Activated T-cell treated with anti-CD3 and anti-CD28 coated beads for 4 hours (primary cell): Measurements from ENCODE around the gene MATCAP1.

ENCODE experiments used
- DNase-seq: peaks from one replicate; pipeline ENCODE4 v3.0.0-alpha.2; 2020

MATCAP1 gene

GRCh38 chr16:67183627-67184452 is at the start of gene MATCAP1:
MATCAP1 (minus strand) TSS chr16:67183963; CDS start chr16:67180610, 3,353 bp downstream.
- peak; percentile 89 for DNase-seq

- no peak for DNase-seq
These were observed 47.3 kb upstream of the MATCAP1 start for GRCh38 chr16:67230809-67231660.

DNA sequence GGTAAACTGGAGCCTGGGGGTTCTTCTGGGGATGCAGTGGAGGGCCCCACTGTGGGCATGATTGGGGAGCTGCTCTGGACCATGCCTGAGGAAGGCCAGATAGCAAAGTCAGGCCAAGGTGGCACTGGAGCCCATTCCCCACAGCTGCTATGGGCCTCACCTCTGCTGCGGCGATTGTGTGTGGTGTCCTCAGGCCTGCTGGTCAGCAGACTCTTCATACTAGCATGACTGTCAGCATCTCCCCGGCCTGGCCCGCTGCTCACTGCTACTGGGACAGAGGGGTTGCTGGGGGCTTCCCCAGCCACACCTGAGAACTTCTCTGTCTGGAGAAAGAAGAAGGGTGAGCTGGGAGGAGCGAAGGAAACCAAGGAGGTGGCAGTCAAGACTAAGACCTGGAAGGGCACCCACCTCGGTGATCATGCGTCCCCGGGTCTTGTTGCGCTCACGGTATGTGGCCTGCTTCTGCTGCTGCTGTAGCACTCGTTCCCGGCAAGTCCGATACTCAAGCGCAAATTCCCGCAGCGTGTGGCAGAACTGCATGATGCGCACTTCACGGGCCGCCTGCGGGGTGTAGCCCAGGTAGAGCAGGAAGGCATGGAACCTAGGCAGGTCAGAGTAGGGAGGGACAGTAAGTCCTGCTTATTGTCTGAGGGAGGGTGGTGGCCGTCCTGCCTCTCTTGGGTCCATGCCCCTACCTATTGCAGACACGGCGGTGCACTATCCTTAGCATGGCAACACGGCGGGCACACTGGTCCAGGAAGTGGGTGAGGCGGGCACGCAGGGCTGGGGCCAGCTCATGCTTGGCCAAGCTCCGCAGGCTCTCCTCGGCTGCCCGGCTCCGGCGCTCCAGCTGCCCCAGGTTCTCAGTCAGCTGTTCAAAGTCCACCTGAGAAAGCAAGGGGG is 46.4 kb upstream of the MATCAP1 start:
- no peak for DNase-seq

- DNase-seq = no peak
These were observed 45.1 kb upstream of the MATCAP1 start for GRCh38 chr16:67228905-67229304.

DNA sequence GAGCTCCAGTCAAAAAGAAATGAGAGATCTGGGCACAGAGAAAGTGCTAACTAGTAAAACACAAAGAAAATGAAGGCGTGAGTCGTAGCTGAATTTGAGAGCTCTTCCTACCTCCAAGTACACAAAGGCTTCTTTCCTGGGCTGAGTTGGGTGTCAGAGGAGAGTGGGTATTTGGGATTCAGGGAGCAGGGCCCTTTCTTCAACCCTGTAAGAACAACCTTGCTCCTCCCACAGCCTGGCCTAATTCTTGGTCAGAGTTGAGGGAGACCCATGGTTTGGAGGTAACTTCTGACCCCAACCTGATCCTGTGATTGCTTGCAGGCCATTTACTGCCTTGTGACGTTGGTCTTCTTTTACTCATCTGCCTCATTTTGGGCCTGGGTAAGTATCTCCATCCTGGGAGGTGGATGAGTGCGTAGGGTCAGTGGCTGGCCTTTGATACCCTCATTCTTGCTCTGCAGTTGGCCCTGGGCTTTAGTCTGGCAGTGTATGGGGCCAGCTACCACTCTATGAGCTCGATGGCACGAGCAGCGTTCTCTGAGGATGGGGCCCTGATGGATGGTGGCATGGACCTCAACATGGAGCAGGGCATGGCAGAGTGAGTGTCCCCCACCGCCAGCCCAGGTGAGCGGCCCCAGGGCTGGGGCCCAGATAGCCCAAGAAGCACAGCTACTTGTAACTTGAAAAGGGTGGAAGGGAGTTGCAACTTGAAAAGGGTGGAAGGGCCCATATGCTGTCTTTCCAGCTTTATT is 44.4 kb upstream of the MATCAP1 start:
- no peak for DNase-seq

DNA sequence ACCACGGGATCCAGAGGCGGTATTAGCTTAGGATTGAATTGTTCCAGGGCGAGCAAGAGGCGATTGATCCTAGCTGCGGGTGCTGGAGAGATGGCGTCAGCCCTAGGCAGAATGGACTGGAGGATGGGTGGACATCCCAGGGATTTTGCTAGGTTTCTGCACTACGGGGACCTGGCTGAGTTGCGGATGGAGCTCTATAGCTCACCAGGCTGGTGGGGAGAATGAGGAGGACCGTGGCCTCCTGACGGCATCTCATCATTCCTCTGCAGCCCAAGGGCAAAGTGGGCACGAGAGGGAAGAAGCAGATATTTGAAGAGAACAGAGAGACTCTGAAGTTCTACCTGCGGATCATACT is 43.8 kb upstream of the MATCAP1 start:
- no peak for DNase-seq

DNA sequence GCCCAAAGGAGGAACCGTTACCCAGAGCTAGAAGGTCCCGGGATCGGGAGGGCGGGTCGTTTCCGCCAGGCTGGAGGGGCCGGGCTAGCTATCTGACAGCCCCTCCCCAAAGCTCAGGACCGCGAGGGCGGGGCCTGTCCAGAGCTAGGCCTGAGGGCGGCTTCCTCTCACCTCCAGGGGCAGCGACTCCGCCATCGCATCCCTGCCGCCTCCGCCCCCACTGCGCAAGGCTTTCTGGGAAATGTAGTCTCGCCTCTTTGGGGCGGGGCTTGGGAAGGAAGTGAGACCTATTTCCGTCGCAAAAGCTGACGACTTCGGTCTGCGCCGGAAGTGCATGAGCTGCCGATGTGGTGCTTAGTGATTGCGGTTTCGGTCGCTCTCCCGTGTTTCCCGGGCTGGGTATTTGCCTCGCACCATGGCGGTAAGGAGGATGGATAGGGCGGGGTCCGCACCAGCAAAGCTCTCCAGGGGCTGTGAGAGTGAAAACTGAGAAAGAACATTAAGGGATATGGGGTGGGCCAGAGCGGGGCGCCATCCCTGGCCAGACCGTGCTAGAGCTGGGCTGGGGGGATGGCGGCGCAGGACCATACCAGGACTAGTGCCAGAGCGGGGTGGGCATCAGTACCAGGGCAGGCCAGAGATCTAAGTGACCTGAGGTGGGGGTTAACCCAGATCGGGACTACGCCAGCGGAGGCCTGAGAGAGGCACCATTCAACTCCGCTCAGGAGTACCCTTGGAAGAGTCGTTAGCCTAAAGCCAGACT is 43.2 kb upstream of the MATCAP1 start, which contains the start of gene TMEM208:
TSS of gene TMEM208 (plus strand) at position 327 of the 763 bp plus-strand sequence. CDS start at position 416, 89 bp downstream.
- peak; percentile 98 for DNase-seq

DNA sequence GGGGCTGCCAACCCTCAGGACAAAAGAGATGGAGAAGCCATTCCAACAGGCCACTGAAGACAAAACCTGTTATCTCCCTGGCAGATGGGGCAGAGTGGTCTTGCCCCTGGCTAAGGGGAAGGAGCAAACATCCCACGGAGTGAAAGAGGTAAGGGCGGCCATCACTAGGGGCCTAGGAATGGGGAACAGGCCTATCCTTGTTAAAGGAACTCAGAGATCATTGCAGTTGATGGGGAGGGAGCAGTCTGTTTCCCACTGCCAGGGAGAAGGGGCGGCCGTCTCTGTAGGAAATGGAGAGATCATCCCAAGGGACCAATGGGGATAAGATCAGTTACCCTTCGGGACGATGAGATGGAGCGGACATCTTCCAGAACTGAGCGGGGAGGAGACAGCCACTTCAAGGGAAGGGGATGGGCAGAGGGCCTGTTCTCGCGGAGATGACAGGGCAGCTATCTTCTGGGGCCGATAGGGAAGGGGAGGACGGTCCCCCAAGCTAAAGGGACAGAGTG is 42.6 kb upstream of the MATCAP1 start:
- DNase-seq = no peak

DNA sequence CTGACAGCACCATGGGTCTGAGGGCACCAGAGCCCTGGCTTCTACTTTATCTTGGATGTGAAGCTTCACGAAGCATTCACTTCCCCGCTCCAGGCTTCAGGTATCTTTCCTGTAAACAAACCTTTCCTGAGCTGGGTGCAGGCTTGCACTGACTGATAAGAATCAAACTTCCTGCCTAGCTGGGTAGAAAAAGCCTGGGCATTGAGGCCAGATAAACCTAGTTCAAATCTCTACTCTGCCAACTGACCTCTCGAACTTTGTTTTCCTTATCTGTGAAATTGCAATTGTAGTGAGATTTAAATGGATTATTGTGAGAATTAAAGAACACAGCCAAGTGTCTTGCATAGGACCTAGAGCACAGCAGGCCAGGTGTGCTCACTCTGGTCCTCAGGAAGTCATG is 40.2 kb upstream of the MATCAP1 start:
- DNase-seq = no peak

GRCh38 chr16:67216612-67217490 is 33.1 kb upstream of the MATCAP1 start:
- DNase-seq = no peak

- no peak for DNase-seq
These were observed 31.9 kb upstream of the MATCAP1 start for GRCh38 chr16:67215706-67216105.

GRCh38 chr16:67213197-67214019 is 29.6 kb upstream of the MATCAP1 start:
- DNase-seq = no peak

GRCh38 chr16:67212766-67213165 is 29.0 kb upstream of the MATCAP1 start:
- no peak for DNase-seq

GRCh38 chr16:67211674-67212073 is 27.9 kb upstream of the MATCAP1 start:
- no peak for DNase-seq

DNA sequence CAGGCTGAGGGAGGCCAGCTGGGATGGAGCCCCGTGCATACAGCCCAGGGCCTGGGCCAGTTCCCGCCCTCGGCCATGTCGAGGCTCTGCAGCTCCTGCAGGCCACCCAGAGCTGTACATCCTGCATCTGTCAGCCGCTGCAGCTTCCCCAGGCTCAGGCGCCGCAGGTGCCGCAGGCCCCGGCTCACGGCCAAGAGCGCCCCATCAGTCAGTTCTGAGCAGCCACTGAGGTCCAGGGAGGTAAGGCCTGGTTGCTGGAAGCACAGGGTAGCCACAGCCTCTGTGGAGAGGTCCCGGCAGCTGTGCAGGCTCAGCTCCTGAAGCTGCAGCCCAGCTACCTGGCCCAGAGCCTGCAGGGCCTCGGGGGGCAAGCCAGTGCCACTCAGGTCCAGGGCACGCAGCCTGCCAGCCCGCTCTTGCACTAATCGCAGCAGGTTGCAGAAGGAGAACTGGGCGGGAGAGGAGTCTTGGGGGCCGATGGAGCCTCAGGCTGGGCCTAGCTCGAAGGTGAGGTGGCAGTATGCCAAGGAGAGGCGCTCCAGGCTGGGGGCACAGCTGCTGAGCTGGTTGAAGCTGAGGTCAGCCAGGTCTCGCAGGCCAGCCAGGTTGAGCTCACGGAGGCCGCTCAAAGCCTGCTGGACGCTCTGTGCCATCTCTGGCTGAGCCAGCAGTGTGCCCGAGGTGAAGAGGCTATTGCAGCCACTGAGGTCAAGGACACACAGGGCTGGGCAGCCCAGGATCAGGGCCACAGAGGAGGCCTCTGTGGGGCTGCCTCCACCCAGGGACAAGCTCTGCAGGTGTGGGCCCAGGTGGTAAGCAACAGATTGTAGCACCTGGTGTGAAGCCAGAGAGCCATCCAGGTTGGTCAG is 26.5 kb upstream of the MATCAP1 start:
- no peak for DNase-seq

DNA sequence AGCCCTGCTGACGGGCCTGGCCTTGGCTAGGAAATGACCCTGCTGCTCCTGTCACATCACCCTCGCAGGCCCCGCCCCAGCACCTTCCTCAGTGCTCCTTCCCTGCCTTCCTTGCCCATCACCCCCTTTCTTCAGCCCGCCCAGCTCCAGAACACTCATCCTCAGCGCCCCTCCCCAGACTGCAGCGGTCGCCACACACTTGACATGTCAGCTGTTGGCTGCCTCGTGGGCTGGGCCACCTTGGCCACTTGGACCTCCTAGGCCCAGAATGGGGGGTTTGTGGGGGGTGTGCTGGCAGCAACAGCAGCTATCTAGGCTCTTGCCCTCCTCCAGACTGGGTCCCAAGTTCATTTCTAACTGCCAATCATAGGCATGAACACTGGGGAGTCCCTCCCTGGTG is 25.8 kb upstream of the MATCAP1 start:
- DNase-seq = no peak

- DNase-seq = no peak
These were observed 24.6 kb upstream of the MATCAP1 start for GRCh38 chr16:67208154-67208896.
